HEK293T (cell line): ENCODE data around the gene ATG16L2.
"Not testable (repeated sequence)": the region's sequence is repeated elsewhere in the genome, so short reads cannot be mapped to it uniquely, and the experiment has no call there.

ENCODE experiments used
- CTCF ChIA-PET: fragments of 350-600 bp; formaldehyde crosslinking; extraction: SDS; loops from one replicate; lab custom pipeline; 2021; ENCODE audit warnings: antibody characterized with exemption, inconsistent platforms; lab: Yijun Ruan, JAX
- POLR2A ChIA-PET: fragments of 350-600 bp; formaldehyde crosslinking; extraction: SDS; loops from one replicate; lab custom pipeline; 2020; ENCODE audit warnings: antibody characterized with exemption, inconsistent platforms; lab: Yijun Ruan, JAX
- DNase-seq: peaks from one replicate; pipeline ENCODE4 v3.0.0; 2012; ENCODE audit warnings: mixed read lengths; ENCODE audit errors: extremely low spot score
- ARNT ChIP-seq: fragments of 450-650 bp; IDR thresholded peaks from 2 replicates; pipeline ENCODE4 v1.6.1; 2017; ENCODE audit warnings: mild to moderate bottlenecking
- BHLHE40 ChIP-seq: fragments of 450-650 bp; IDR thresholded peaks from 2 replicates; pipeline ENCODE4 v1.6.1; 2016; ENCODE audit warnings: mild to moderate bottlenecking, moderate library complexity, borderline replicate concordance
- CTBP1 ChIP-seq: fragments of 450-650 bp; IDR thresholded peaks from 2 replicates; pipeline ENCODE4 v1.6.1; 2016; ENCODE audit warnings: borderline replicate concordance
- ELF4 ChIP-seq: fragments of 450-650 bp; IDR thresholded peaks from 2 replicates; pipeline ENCODE4 v1.6.1; 2017; ENCODE audit warnings: antibody characterized with exemption
- FOXA1 ChIP-seq: fragments of 450-650 bp; IDR thresholded peaks from 2 replicates; pipeline ENCODE4 v1.6.1; 2016; ENCODE audit warnings: mild to moderate bottlenecking
- FOXK2 ChIP-seq: fragments of 450-650 bp; IDR thresholded peaks from 2 replicates; pipeline ENCODE4 v1.6.1; 2016; ENCODE audit warnings: mild to moderate bottlenecking
- FOXM1 ChIP-seq: fragments of 450-650 bp; IDR thresholded peaks from 2 replicates; pipeline ENCODE4 v1.6.1; 2017; ENCODE audit warnings: mild to moderate bottlenecking, borderline replicate concordance
- HDGF ChIP-seq: fragments of 450-650 bp; IDR thresholded peaks from 2 replicates; pipeline ENCODE4 v1.6.1; 2017; ENCODE audit warnings: antibody characterized with exemption, borderline replicate concordance
- L3MBTL2 ChIP-seq: fragments of 450-650 bp; conservative IDR thresholded peaks from 2 replicates; pipeline ENCODE4 v1.6.1; 2016; ENCODE audit warnings: mild to moderate bottlenecking
- LEF1 ChIP-seq: fragments of 450-650 bp; IDR thresholded peaks from 2 replicates; pipeline ENCODE4 v1.6.1; 2017; ENCODE audit warnings: mild to moderate bottlenecking, borderline replicate concordance
- NFRKB ChIP-seq: fragments of 450-650 bp; IDR thresholded peaks from 2 replicates; pipeline ENCODE4 v1.6.1; 2016; ENCODE audit warnings: mild to moderate bottlenecking, moderate library complexity
- SP1 ChIP-seq: fragments of 450-650 bp; IDR thresholded peaks from 2 replicates; pipeline ENCODE4 v1.6.1; 2017
- SUZ12 ChIP-seq: fragments of 450-650 bp; IDR thresholded peaks from 2 replicates; pipeline ENCODE4 v1.6.1; 2016; ENCODE audit warnings: mild to moderate bottlenecking
- TARDBP ChIP-seq: fragments of 450-650 bp; IDR thresholded peaks from 2 replicates; pipeline ENCODE4 v1.6.1; 2016
- ZNF384 ChIP-seq: fragments of 450-650 bp; IDR thresholded peaks from 2 replicates; pipeline ENCODE4 v1.6.1; 2016
- TF ChIP-seq, protein P1 (sequence below): fragments of 450-650 bp; IDR thresholded peaks from 2 replicates; pipeline ENCODE4 v1.6.1; 2016

ATG16L2 gene

DNA sequence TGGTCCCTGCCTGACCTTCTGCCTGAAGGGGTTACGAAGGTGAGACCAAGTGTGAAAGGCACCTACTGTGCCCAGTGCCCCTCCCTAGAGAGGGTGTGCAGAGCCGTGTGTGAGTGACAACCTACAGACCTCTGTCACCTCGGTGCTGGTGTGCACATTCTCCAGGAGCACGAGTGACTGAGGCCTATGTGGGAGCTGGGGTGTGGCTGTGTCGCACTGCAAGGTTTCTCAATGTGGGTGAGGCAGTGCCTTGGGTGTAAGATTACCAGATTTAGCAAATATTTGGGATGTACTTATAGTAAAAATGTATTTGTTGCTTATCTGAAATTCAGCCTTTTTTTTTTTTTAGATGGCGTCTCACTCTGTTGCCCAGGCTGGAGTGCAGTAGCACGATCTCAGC lies 26.0 kb upstream of the ATG16L2 start:
- DNase-seq = no peak
- CTCF ChIA-PET = interaction anchor here (2.1 kb wide), 1 partner anchor 25 kb away, joined by 4 read pairs; no protein-coding TSS in a partner anchor
- POLR2A ChIA-PET = no interaction called here
- no peak for TF ChIP-seq SP1
- TF ChIP-seq NFRKB = no peak
- no peak for TF ChIP-seq ELF4
- no peak for TF ChIP-seq ZNF384
- TF ChIP-seq TARDBP = no peak
- no peak for TF ChIP-seq FOXK2
- TF ChIP-seq, protein P1, sequence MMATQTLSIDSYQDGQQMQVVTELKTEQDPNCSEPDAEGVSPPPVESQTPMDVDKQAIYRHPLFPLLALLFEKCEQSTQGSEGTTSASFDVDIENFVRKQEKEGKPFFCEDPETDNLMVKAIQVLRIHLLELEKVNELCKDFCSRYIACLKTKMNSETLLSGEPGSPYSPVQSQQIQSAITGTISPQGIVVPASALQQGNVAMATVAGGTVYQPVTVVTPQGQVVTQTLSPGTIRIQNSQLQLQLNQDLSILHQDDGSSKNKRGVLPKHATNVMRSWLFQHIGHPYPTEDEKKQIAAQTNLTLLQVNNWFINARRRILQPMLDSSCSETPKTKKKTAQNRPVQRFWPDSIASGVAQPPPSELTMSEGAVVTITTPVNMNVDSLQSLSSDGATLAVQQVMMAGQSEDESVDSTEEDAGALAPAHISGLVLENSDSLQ = no peak
- TF ChIP-seq FOXM1 = no peak

DNA sequence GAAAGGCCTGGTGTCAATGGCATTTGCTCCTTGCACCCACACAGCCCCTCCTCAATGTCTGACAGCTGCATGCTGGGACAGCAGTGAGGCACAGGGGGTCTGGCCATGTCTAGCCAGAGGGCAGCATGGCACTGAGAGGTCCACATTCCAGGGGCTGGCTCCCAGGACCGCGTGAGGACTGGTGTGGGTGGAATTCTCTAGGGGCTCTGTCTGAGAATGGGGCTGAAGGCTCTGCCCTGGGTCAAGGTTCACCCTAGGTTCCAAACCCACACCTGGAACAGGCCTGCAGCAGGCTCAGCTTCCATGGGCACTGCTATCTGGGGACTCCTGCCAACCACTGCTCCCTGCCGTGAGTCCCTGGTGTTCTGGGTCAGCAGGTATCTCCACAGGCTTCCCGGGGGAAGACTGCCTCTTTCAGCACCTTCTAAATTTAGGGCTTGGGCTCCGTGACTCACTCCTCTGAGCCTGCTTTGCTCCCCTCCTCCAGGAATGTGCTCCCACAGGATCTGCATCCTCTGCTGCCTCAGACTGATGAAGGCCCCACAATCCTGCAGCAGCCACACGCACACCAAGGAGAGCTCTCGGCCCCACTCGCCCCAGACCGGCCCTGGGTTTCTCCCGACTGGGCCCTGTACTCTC lies 24.6 kb upstream of the ATG16L2 start:
- no peak for TF ChIP-seq TARDBP
- no peak for TF ChIP-seq NFRKB
- TF ChIP-seq LEF1 = no peak
- no peak for TF ChIP-seq ARNT
- TF ChIP-seq ZNF384 = no peak
- no peak for TF ChIP-seq L3MBTL2
- no peak for TF ChIP-seq ELF4
- TF ChIP-seq HDGF = no peak
- TF ChIP-seq BHLHE40 = no peak
- TF ChIP-seq, protein P1 = no peak
- no peak for TF ChIP-seq FOXM1
- TF ChIP-seq SUZ12 = no peak
- TF ChIP-seq FOXK2 = no peak
- no peak for TF ChIP-seq SP1
- no peak for TF ChIP-seq FOXA1
- no peak for DNase-seq
- POLR2A ChIA-PET = no interaction called here
- CTCF ChIA-PET = interaction anchor here (0.6 to 2.1 kb wide), 2 partner anchors 24 to 401 kb away, joined by 3 to 4 read pairs; no protein-coding TSS in a partner anchor

DNA sequence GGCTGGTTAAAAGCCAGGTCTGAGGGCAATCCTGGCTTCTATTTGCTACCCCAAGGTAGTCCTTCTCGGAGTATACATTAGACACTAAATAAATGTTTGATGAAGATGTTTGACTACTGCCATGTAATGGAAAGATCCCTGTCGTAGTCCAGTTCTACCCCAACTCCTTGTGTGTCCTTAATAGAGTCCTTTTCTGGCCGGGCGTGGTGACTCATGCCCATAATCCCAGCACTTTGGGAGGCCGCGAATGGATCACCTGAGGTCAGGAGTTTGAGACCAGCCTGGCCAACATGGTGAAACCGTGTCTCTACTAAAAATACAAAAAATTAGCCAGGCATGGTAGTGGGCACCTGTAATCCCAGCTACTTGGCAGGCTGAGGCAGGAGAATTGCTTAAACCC lies 23.0 kb upstream of the ATG16L2 start:
- DNase-seq, CTCF ChIA-PET: not testable (repeated sequence)
- POLR2A ChIA-PET = interaction anchor here (1.5 kb wide), 1 partner anchor 9 kb away, joined by 4 read pairs; no protein-coding TSS in a partner anchor

DNA sequence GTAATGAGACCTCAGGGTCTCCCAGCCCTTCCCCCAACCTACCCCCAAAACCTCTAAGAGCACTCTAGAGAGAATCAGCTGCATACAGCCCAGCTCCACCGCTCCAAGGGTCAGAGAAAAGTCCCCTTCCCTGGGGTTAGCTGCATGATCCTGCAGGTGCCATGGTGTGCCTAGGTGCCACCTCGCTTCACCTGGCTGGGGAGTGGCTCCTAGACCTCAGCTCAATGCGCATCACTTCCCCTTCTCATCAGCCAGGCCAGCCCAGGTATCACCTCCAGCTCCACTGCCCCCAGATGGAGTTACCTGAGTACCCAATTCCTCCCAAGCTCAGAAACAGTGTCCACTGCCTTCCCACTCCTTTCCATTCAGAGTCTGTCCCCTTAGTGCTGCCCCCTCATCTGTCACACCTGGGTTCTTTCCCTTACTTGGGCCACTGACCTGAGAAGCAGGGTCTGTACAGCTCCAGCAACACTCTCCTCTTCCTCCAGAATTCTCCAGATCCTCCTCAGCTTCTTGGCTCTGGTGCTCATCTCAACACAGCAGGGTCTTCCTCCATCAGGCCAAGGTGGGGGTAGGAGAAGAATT lies 21.7 kb upstream of the ATG16L2 start:
- DNase-seq = no peak
- ChIA-PET CTCF (interaction anchor here (0.7 to 1.4 kb wide), 3 partner anchors 67 to 82 kb away, joined by 3 to 6 read pairs (median 5); no protein-coding TSS in a partner anchor), POLR2A (interaction anchor here (0.8 to 2.9 kb wide), 4 partner anchors 10 to 67 kb away, joined by 3 to 26 read pairs (median 10); no protein-coding TSS in a partner anchor)
- TF ChIP-seq CTBP1 (no peak), HDGF (no peak), SUZ12 (no peak)

DNA sequence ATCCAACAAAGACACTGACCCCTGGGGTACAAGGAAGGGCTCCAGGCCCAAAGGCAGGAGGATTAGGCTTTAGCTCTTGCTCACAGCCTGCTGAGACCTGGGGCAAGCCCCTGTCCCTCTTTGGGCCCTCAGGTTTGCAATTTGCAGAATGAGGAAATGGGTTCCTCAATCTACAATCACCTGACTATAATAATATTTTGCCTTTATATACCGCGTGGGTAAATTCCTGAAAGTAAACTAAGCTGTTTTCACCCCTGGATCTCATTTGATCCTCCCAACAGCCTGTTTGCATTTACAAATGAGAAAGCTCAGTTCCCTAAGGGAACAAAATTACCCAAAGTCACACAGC lies 21.2 kb upstream of the ATG16L2 start:
- no peak for DNase-seq
- TF ChIP-seq L3MBTL2 = no peak
- TF ChIP-seq, protein P1 = no peak
- TF ChIP-seq ZNF384 = no peak
- TF ChIP-seq LEF1 = no peak
- TF ChIP-seq BHLHE40 = no peak
- no peak for TF ChIP-seq FOXA1
- no peak for TF ChIP-seq ELF4
- no peak for TF ChIP-seq NFRKB
- TF ChIP-seq ARNT = no peak
- TF ChIP-seq HDGF = no peak
- TF ChIP-seq FOXM1 = no peak
- no peak for TF ChIP-seq FOXK2
- POLR2A ChIA-PET = interaction anchor here (0.8 to 2.9 kb wide), 4 partner anchors 18 to 68 kb away, joined by 3 to 26 read pairs (median 10); no protein-coding TSS in a partner anchor
- CTCF ChIA-PET = interaction anchor here (0.7 to 1.4 kb wide), 4 partner anchors 68 to 385 kb away, joined by 3 to 6 read pairs (median 4); no protein-coding TSS in a partner anchor

DNA sequence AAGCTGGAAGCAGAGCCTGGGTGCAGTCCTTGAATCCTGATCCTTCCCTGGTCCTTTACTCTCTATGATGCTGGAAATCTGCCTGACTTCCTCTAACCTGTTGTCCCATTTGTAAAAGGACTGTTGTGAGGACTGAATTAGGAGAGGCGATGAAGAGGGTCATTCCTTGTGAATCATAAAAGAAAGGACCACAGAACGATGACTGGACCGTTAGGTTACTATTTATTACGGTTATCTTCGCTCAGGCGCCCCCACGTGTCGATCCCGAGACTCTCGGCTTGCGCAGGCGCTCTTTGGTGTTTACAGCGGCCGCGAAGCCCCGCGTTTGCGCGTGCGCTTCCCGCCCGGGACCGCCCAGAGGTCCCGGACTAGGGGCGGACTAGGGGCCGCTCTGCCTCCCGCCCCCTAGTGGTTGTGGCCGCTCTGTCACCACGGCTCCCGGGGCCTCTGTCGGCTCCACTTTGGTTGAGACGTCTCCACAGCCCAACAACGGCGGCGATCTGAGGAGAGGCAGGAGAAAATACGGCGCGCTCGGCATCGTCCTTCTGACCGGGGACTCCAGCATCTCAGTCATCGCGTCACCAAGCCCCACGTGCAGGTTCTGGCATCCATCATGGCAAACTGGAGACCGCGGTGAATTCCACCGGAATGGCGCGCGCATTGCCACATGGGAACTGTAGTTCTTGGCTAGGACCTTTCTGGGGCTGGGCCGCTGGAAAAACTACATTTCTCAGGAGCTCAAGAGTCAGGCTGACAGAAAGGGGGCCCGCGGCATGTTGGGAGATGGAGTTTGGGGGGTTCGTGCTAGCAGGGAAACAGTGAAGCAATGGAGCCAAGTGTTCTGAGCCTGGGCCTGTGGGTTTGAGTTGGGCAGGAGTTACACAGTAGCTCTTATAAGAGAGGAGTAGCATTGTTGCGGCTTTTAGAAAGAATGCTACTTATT lies 20.5 kb upstream of the ATG16L2 start, which contains the start of gene STARD10:
TSS of gene STARD10 (minus strand) at position 623 of the 943 bp plus-strand sequence. CDS start 12,866 bp downstream, outside the sequence.
- TF ChIP-seq LEF1 (no peak), FOXK2 (peak; percentile 88), ELF4 (no peak), CTBP1 (no peak; the same call in 1 of the 2 replicates), HDGF (no peak), ARNT (0 out of 2 replicates have a peak, but pooled peaks have one; percentile 15), BHLHE40 (no peak), FOXM1 (no peak), NFRKB (no peak), TARDBP (no peak), SP1 (no peak), L3MBTL2 (peak; percentile 96), ZNF384 (no peak), SUZ12 (no peak), FOXA1 (no peak)
- TF ChIP-seq, protein P1 = peak; percentile 67
- peak; percentile 98 for DNase-seq
- ChIA-PET CTCF (interaction anchor here (0.6 to 1.4 kb wide), 22 partner anchors 10 to 541 kb away, joined by 3 to 11 read pairs (median 3); no protein-coding TSS in a partner anchor), POLR2A (interaction anchor here (0.6 to 2.9 kb wide), 16 partner anchors 9 to 83 kb away, joined by 3 to 26 read pairs (median 4); partner anchors contain the start of gene ATG16L2)
